Measurements from ENCODE around the gene IFT122.
"Not testable (repeated sequence)": the region's sequence is repeated elsewhere in the genome, so short reads cannot be mapped to it uniquely, and the experiment has no call there.

IFT122 gene

DNA sequence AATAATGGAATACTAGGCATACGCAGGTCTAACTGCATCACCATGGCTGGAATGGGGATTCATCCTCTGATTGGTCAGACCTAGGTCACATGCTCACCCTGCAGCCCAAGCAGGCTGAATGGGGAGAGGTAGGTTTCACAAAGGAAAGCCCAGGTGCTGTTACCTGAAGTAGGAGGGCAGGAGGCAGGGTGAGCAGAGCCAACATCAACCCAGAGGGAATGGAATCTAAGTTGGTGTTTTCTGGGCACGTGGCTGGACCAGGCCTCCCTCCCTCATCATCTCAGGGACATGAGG, 96.3 kb downstream of the IFT122 start:
- TF ChIP-seq, protein P1, sequence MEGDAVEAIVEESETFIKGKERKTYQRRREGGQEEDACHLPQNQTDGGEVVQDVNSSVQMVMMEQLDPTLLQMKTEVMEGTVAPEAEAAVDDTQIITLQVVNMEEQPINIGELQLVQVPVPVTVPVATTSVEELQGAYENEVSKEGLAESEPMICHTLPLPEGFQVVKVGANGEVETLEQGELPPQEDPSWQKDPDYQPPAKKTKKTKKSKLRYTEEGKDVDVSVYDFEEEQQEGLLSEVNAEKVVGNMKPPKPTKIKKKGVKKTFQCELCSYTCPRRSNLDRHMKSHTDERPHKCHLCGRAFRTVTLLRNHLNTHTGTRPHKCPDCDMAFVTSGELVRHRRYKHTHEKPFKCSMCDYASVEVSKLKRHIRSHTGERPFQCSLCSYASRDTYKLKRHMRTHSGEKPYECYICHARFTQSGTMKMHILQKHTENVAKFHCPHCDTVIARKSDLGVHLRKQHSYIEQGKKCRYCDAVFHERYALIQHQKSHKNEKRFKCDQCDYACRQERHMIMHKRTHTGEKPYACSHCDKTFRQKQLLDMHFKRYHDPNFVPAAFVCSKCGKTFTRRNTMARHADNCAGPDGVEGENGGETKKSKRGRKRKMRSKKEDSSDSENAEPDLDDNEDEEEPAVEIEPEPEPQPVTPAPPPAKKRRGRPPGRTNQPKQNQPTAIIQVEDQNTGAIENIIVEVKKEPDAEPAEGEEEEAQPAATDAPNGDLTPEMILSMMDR (conservative IDR thresholded peaks at IDR 0.05): no peak

DNA sequence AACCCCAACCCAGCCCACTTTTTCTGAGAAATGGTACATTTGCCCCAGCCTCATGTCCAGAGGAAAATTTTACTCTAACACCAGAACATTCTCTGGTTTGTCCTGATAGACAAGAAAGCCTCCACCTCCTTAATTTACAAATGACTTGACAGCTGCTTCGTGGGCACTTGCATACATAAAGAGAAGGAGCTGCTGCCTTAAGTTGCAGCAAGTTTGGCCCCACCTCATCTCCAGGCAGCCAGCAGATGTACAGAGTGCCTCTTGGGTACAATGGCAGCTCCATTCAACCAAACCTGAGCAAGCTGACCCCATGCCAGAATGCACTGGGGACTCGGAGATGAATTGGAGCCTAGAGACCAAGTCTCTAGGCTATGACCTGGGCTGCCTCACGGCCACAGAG, 96.8 kb downstream of the IFT122 start:
- no peak overlapping the region for H3K27ac ChIP-seq
- TF ChIP-seq, protein P1 (conservative IDR thresholded peaks at IDR 0.05): no peak

More for the DNA sequence above, 96.3 kb downstream of the IFT122 start:
- no peak overlapping the region for H3K27ac ChIP-seq

DNA sequence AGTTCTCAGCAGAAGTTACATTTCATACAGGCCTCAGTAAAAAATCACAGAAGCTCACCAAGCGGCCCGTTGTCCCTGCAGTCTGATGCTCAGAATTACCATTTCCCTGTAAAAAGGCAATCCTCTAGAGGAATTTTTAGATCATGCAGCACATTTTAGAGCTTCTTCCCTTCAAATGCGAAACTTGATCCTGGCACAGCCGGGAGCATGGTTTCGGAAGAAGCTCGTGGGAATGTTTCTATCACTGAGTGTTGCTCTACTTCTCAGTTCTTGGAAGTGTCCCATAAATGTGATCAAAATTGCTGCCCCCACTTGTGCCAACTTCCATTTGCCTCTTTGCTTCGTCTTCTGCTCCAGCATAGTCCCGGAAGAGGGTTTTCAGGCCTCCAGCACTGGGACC, 99.2 kb downstream of the IFT122 start:
- H3K27ac ChIP-seq: no peak overlapping the region
- TF ChIP-seq, protein P1 (conservative IDR thresholded peaks at IDR 0.05): no peak

DNA sequence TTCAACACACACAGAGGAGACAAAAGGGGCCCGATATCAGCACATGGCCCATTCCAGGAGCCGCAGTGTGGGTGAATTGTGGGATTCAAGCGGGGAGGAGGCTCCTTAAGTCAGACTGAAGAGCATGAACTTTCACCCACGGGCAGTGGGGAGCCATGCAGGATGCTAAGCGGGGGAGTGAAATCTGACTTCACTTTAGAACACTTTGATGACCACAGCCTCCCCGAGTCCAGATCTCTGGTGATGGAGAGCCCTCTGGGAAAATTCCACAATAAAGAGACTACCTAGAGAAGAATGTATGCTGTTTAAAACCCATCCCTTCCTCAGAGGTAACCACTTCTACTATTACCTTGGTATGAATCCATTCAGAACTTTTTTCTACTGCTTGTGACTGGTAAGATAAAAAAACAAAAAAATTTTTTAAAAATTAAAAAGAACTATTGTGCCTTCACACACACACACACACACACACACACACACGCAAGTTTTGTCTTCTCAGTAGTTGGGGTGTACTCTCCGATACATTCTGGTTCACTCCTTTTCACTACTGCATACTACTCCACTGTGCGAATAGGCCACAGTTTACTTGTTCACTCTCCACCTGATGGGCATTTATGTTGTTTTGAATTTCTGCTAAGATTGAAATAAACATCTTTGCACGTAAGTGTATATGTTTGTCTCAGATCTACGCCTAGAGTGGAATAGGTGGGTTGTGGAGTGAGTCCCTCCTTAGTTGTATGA, 100.9 kb downstream of the IFT122 start:
- H3K27ac ChIP-seq: no peak overlapping the region
- TF ChIP-seq, protein P1 (conservative IDR thresholded peaks at IDR 0.05): no peak

DNA sequence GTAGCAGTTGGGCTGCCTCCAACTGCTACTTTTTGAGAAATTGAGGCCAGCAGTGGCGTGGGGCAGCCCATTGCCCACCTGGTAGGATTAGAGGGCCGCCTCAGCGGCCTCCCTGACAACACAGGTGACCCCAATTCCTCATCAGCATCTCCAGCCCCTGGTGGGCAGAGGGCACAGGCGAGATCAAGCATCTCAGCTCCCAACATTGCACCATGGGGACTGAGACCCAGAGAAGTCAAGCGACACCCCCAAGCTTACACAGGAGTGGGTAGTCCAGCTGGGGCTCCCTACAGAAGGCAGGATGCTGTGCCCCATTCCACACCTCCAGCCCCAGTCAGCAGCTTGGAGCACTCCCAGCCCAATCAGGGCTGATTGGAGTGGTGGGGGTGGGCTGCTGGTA, 102.7 kb downstream of the IFT122 start:
- TF ChIP-seq, protein P1 (conservative IDR thresholded peaks at IDR 0.05): no peak

DNA sequence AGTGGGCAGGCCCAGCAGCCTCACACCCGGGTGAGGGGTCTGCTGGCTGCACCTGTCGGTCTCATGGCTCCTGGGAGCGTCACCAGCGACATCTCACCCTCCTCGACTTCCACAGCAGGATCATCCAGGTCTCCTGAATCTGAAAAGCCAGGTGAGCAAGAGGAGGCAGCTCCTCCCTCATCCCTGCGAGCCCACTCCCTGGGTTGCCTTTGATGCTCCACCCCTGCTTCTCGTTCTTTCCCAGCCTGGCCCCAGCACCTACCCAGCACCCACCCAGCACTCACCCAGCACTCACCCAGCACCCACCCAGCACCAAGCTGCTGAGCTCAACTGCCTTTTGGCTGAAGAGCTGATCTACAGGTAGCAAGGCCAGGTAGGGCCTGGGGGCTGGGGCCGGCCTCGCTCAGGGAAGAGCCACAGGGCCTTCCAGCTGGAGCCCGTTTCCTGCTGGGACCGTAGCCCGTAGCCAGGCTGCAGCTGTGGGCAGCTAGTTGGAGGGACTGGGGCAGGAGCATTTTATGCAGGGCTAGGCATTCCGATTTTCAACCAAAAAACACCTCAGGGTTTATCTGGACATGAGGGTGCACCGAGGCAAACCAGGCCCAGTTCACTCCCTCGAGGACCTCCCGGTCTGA, 103.2 kb downstream of the IFT122 start, which contains the start of gene H1-8:
H1-8 (plus strand) TSS at position 20 of the 635 bp plus-strand sequence; CDS start at position 64, 44 bp downstream.
- H3K27ac ChIP-seq: no peak within 1 kb of the TSS
- TF ChIP-seq, protein P1 (conservative IDR thresholded peaks at IDR 0.05): no peak

More for the DNA sequence above, 102.7 kb downstream of the IFT122 start:
- no peak overlapping the region for H3K27ac ChIP-seq

DNA sequence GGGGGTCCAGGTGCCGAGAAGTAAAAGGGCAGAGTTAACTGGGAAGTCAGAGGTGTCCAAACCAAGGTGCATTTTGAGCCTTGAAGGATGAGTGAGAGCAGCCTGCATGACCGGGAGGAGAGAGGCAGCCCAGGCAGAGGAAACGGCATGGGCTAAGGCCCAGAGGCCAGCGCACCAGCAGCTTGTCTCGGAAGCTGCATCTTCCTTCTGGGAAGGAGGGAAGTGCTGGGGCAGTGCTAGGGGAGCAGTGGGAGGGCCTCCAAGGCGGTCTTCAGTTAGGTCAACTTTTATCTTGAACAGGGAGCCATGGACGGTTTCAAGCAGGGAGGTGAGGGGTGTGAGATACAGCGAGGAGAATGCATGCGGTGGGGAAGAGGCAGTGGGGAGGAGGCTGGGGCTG, 104.0 kb downstream of the IFT122 start:
- no peak overlapping the region for H3K27ac ChIP-seq
- TF ChIP-seq, protein P1 (conservative IDR thresholded peaks at IDR 0.05): no peak

DNA sequence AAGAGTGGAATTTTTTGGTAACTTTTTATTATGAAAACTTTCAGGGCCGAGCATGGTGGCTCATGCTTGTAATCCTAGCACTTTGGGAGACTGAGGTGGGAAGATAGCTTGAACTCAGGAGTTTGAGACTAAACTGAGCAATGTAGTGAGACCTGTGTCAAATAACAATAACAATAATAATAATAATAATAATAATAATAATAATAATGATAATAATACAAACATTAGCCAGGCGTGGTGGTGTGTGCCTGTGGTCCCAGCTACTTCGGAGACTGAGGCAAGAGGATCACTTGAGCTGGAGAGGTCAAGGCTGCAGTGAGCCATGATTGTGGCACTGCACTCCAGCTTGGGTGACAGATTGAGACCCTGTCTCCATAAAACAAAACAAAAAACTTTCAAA, 105.9 kb downstream of the IFT122 start:
- H3K27ac ChIP-seq: not testable (repeated sequence)

All from VCaP (cell line).